Thyroid gland (tissue), 4 donors: ENCODE measurements around the gene PTPA. TPM values are rescaled to one million over a fixed set of nuclear protein-coding genes. Genes with fewer than 3 reads are reported as not detected.

Source experiments
- DNase-seq, 2 donors: peaks; one replicate each; pipeline ENCODE4 v3.0.0-alpha.2; 2019
- H3K27ac ChIP-seq, 3 donors: fragments of 200-600 bp; sonication (generic); 1 replicate in 2 of 3; 2 replicates in 1 of 3; pipeline ENCODE4 v1.5.1; 2016 to 2019; ENCODE audit warnings: mild to moderate bottlenecking in 1 of 3, moderate library complexity in 1 of 3
- H3K27me3 ChIP-seq: fragments of 200-600 bp; sonication (generic); one replicate; pipeline ENCODE4 v1.5.1; 2019
- H3K36me3 ChIP-seq, 2 donors: fragments of 200-600 bp; sonication (generic); one replicate each; pipeline ENCODE4 v1.5.1; 2016 to 2019
- H3K4me1 ChIP-seq, 2 donors: fragments of 200-600 bp; sonication (generic); one replicate each; pipeline ENCODE4 v1.5.1; 2017 to 2019
- H3K4me3 ChIP-seq, 3 donors: fragments of 200-600 bp; sonication (generic); replicated peaks in 1 of 3; 1 replicate in 2 of 3; 2 replicates in 1 of 3; pipeline ENCODE4 v1.5.1; 2016; ENCODE audit warnings: mild to moderate bottlenecking in 1 of 3
- H3K9me3 ChIP-seq: fragments of 200-600 bp; sonication (generic); one replicate; pipeline ENCODE4 v1.5.1; 2017
- CTCF ChIP-seq, 6 experiments: fragments of 200-600 bp in 3 of 6; fragments of 450-650 bp in 3 of 6; sonication (generic) in 3 of 6; IDR thresholded peaks; one replicate each; pipeline ENCODE4 v1.5.1; 2016 to 2019; ENCODE audit warnings: antibody characterized with exemption in 6 of 6, mild to moderate bottlenecking in 2 of 6, inconsistent platforms in 1 of 6, moderate library complexity in 1 of 6
- POLR2A ChIP-seq, 2 donors: fragments of 450-650 bp; IDR thresholded peaks; one replicate each; pipeline ENCODE4 v1.6.1; 2017; ENCODE audit warnings: antibody characterized with exemption in 2 of 2, mild to moderate bottlenecking in 2 of 2, moderate library complexity in 1 of 2
- WGBS, 2 donors: methylation state at CpG; one replicate each; pipeline ENCODE4 v1.1.5; 2017; 5-methylcytosine and 5-hydroxymethylcytosine counted together
- intact Hi-C: fragments of 100-400 bp; cut with DNase I; formaldehyde crosslinking; loops from one replicate; pipeline ENCODE4 v1.15.1; 2023
- total RNA-seq, 4 donors: library from RNA; depleted of rRNA; stranded (reverse); fragments of >200 nt; gene quantifications; one replicate each; pipeline ENCODE4 v1.2.3, GENCODE V29; 2016

PTPA gene
- total RNA-seq, 4 donors from 2014 or later = 45.0 to 117 (median 89.5) TPM

DNA sequence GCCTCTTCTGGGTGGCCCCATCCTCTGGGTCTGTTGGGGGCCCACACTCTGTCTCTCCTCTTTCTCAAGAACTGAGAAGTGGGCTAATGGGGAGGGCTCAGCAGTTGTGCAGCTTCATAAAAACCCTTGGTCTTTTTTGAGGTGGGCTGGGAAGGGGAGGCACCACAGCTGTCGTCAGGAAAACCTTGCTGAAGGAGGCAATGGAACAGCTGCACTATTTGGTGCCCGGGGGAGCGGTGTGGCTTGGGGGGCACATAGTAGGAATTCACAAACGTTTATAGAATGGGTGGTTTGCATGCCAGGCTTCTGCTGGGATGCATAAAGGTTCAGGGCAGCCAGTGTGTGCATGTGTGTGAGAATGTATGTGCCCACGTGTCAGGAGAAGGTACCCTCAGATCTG is 70.0 kb downstream of the PTPA start:
- intact Hi-C loops = loop anchor here (10.0 kb wide), 1 partner anchor 144 kb away; no protein-coding TSS in a partner anchor
- Histone ChIP-seq H3K4me3 (no peak overlapping the region), H3K9me3 (no peaks in the 10 kb centered on the region), H3K4me1 (peaks cover 4 to 6% of the 10 kb centered on the region in 2 donors), H3K27me3 (no peaks in the 10 kb centered on the region), H3K36me3 (no peaks in the 10 kb centered on the region), H3K27ac (no peak overlapping the region)
- no peak for DNase-seq
- 76 to 82% methylated on average over 5 of the region's 5 CpGs for WGBS, 2 donors
- no peak for TF ChIP-seq CTCF (IDR thresholded peaks at IDR 0.05)

GRCh38 chr9:129182122-129182521 is 70.9 kb downstream of the PTPA start:
- TF ChIP-seq CTCF (IDR thresholded peaks at IDR 0.05) (no peak), POLR2A (IDR thresholded peaks at IDR 0.05) (no peak)
- no peak for DNase-seq
- H3K36me3 ChIP-seq = no peaks in the 10 kb centered on the region
- 80 to 83% methylated on average over 4 of the region's 4 CpGs for WGBS, 2 donors
- H3K4me1 ChIP-seq = peaks cover 4 to 6% of the 10 kb centered on the region in 2 donors
- intact Hi-C loops = loop anchor here (10.0 kb wide), 1 partner anchor 143 kb away; no protein-coding TSS in a partner anchor
- no peak overlapping the region for H3K27ac ChIP-seq
- no peaks in the 10 kb centered on the region for H3K27me3 ChIP-seq
- no peak overlapping the region for H3K4me3 ChIP-seq
- H3K9me3 ChIP-seq = no peaks in the 10 kb centered on the region

DNA sequence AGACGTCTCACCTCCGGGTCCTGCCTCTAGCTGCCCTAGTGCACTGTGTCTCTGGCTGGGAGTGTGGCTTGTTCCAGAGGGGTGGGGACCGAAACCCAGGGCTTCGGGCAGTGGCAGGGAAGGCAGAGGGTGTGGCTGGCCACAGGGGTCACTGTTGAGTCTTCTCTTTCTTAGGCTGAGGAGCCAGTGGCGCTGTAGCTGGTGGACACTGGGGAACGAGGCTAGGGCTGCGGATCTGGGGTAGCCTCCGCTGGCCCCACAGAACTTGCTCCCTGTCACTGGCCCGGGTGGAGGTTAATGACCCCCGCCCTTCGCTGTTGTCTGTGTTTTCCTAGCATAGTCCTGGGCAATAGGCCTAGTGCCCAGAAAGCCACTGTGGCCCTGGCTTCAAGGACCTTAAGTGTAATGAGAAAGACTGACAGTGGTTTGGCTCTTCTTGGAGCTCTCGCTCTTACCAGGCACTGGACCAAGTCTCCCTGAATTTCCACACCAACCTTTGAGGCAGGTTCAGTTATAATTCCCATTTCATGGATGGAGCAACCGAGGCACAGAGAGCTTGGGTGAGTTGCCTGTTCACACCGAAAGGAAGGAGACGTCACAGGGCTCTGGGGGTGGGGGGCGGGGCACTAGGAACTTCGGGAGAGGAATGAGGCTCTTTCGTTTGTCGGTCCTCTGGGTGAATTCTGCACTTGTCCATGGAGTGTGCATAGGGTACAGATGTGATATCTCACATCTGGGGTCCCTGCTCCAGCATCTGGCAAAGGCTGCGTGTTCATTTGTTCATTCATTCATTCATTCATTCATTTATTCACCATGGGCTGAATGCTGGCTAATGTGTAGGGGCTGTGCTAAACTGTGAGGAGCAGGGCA is 71.6 kb downstream of the PTPA start:
- Histone ChIP-seq H3K4me1 (peaks cover 4 to 6% of the 10 kb centered on the region in 2 donors), H3K27me3 (no peaks in the 10 kb centered on the region), H3K4me3 (no peak overlapping the region), H3K27ac (no peak overlapping the region), H3K9me3 (no peaks in the 10 kb centered on the region), H3K36me3 (no peaks in the 10 kb centered on the region)
- DNase-seq = no peak
- TF ChIP-seq POLR2A (IDR thresholded peaks at IDR 0.05) (no peak), CTCF (IDR thresholded peaks at IDR 0.05) (peak in 2 of 6 experiments; percentile 9 to 22)
- intact Hi-C loops = loop anchor here (10.0 kb wide), 1 partner anchor 142 kb away; no protein-coding TSS in a partner anchor
- 68 to 69% methylated on average over 18 to 19 of the region's 20 CpGs for WGBS, 2 donors

- Histone ChIP-seq H3K4me1 (peaks cover under 1 to 2% of the 10 kb centered on the region in 2 donors), H3K27ac (no peak overlapping the region), H3K27me3 (no peaks in the 10 kb centered on the region), H3K36me3 (no peaks in the 10 kb centered on the region), H3K9me3 (no peaks in the 10 kb centered on the region), H3K4me3 (no peak overlapping the region)
- TF ChIP-seq POLR2A (IDR thresholded peaks at IDR 0.05) (no peak), CTCF (IDR thresholded peaks at IDR 0.05) (no peak)
- intact Hi-C loops = loop anchor here (10.0 kb wide), 1 partner anchor 141 kb away; no protein-coding TSS in a partner anchor
- 57 to 64% methylated on average over 6 of the region's 6 CpGs for WGBS, 2 donors
- no peak for DNase-seq
Observed at GRCh38 chr9:129183495-129184218, 72.4 kb downstream of the PTPA start.

DNA sequence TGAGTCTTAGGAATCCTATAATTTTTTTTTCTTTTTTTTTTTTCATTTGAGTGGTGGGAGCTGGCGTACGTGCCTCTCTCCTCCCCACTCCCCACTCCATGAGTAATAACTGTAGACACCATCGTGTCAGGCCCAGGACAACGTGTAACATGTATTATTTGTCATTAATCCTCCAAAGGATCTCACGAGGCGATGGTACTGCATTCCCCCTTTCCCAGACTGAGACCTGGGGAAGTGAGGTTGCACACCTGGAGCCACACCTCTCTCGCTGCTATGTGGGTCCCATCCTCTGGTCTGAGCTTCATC is 73.0 kb downstream of the PTPA start:
- H3K9me3 ChIP-seq = no peaks in the 10 kb centered on the region
- H3K4me3 ChIP-seq = no peak overlapping the region
- TF ChIP-seq CTCF (IDR thresholded peaks at IDR 0.05) = no peak
- H3K4me1 ChIP-seq = no peaks in the 10 kb centered on the region
- no peak overlapping the region for H3K27ac ChIP-seq
- WGBS, 2 donors = 70 to 84% methylated on average over 7 of the region's 7 CpGs
- intact Hi-C loops = loop anchor here (10.0 kb wide), 1 partner anchor 141 kb away; no protein-coding TSS in a partner anchor
- H3K36me3 ChIP-seq = no peaks in the 10 kb centered on the region
- no peak for DNase-seq
- no peaks in the 10 kb centered on the region for H3K27me3 ChIP-seq
